HepG2 (cell line): ENCODE results near the gene ACOT9. TPM values are rescaled to one million over a fixed set of nuclear protein-coding genes. Genes with fewer than 3 reads are reported as not detected.

Experiments used
- ATAD3A ChIP-seq: sonication (generic); formaldehyde crosslinking; IDR thresholded peaks from 2 replicates; pipeline ENCODE4 v1.4.0; 2020; ENCODE audit warnings: missing genetic modification reagents
- BATF2 ChIP-seq: sonication (generic); formaldehyde crosslinking; IDR thresholded peaks from 2 replicates; pipeline ENCODE4 v1.8.0; 2022; ENCODE audit warnings: mild to moderate bottlenecking, missing genetic modification reagents, moderate library complexity
- MED8 ChIP-seq: sonication (generic); formaldehyde crosslinking; IDR thresholded peaks from 2 replicates; pipeline ENCODE4 v1.8.1; 2023; ENCODE audit warnings: mild to moderate bottlenecking, missing genetic modification reagents; ENCODE audit not compliant: insufficient replicate concordance
- NFE2 ChIP-seq: sonication (generic); formaldehyde crosslinking; IDR thresholded peaks from 2 replicates; pipeline ENCODE4 v1.4.0; 2020; ENCODE audit warnings: missing genetic modification reagents
- NONO ChIP-seq, 2 experiments: fragments of 450-650 bp in 1 of 2; sonication (generic) in 1 of 2; formaldehyde crosslinking in 1 of 2; IDR thresholded peaks in 1 of 2; conservative IDR thresholded peaks in 1 of 2; 2 replicates each; pipeline versions ENCODE4 v1.6.1 to v1.8.0; 2017 to 2022; ENCODE audit warnings: mild to moderate bottlenecking in 1 of 2, missing genetic modification reagents in 1 of 2, moderate library complexity in 1 of 2
- NR0B2 ChIP-seq: sonication (generic); formaldehyde crosslinking; IDR thresholded peaks from 2 replicates; pipeline ENCODE4 v1.4.0; 2020; ENCODE audit warnings: mild to moderate bottlenecking, missing genetic modification reagents
- PHF8 ChIP-seq: sonication (generic); formaldehyde crosslinking; IDR thresholded peaks from 2 replicates; pipeline ENCODE4 v1.5.0; 2020; ENCODE audit warnings: missing genetic modification reagents
- RELA ChIP-seq: sonication (generic); formaldehyde crosslinking; IDR thresholded peaks from 2 replicates; pipeline ENCODE4 v1.4.0; 2020; ENCODE audit warnings: missing genetic modification reagents
- REPIN1 ChIP-seq: sonication (generic); formaldehyde crosslinking; IDR thresholded peaks from 2 replicates; pipeline ENCODE4 v1.8.0; 2022; ENCODE audit warnings: missing genetic modification reagents, low read depth, mild to moderate bottlenecking, borderline replicate concordance
- YY1 ChIP-seq: IDR thresholded peaks from 2 replicates; pipeline ENCODE4 v1.6.1; 2011; ENCODE audit warnings: low read length, low read depth, moderate library complexity, mild to moderate bottlenecking; ENCODE audit not compliant: insufficient read depth, insufficient replicate concordance
- ZNF260 ChIP-seq: sonication (generic); formaldehyde crosslinking; IDR thresholded peaks from 2 replicates; pipeline ENCODE4 v1.4.0; 2020; ENCODE audit warnings: missing genetic modification reagents, low read depth, mild to moderate bottlenecking, borderline replicate concordance
- ZNF263 ChIP-seq: sonication (generic); formaldehyde crosslinking; IDR thresholded peaks from 2 replicates; pipeline ENCODE4 v1.4.0; 2020; ENCODE audit warnings: missing genetic modification reagents
- ZNF276 ChIP-seq: sonication (generic); formaldehyde crosslinking; IDR thresholded peaks from 2 replicates; pipeline ENCODE4 v1.4.0; 2020; ENCODE audit warnings: mild to moderate bottlenecking, low read depth, missing genetic modification reagents
- ZNF282 ChIP-seq: fragments of 450-650 bp; IDR thresholded peaks from 2 replicates; pipeline ENCODE4 v1.6.1; 2018; ENCODE audit not compliant: partially characterized antibody
- ZNF557 ChIP-seq: sonication (generic); formaldehyde crosslinking; IDR thresholded peaks from 2 replicates; pipeline ENCODE4 v1.4.0; 2020; ENCODE audit warnings: missing genetic modification reagents
- ZNF687 ChIP-seq: sonication (generic); formaldehyde crosslinking; IDR thresholded peaks from 2 replicates; pipeline ENCODE4 v1.5.1; 2020; ENCODE audit warnings: mild to moderate bottlenecking, missing genetic modification reagents, moderate library complexity
- ZUFSP ChIP-seq: sonication (generic); formaldehyde crosslinking; IDR thresholded peaks from 2 replicates; pipeline ENCODE4 v1.9.0; 2021; ENCODE audit warnings: missing genetic modification reagents, mild to moderate bottlenecking, borderline replicate concordance
- polyA plus RNA-seq, 8 experiments: library from polyadenylated mRNA; depleted of rRNA in 3 of 8; stranded (reverse) in 7 of 8; unstranded in 1 of 8; fragments of >200 nt; fragmentation: Illumina TruSeq in 4 of 8; extraction: Trizol in 4 of 8; gene quantifications; 2 replicates each; pipeline versions ENCODE4 v1.2.1 to v1.2.3, GENCODE V29; 2011 to 2016; ENCODE audit warnings: low read depth in 4 of 8, missing spikeins in 1 of 8, mixed read lengths in 1 of 8; ENCODE audit not compliant: insufficient read depth in 1 of 8
- total RNA-seq, 5 experiments: library from RNA; depleted of rRNA; stranded (reverse); fragments of >200 nt; fragmentation: Illumina TruSeq; extraction: Trizol; gene quantifications; 2 replicates each; pipeline ENCODE4 v1.2.3, GENCODE V29; 2016; ENCODE audit warnings: low read depth in 1 of 5

Gene ACOT9
- total and polyA plus RNA-seq, 2 of the 13 experiments (the other 11 are each of a cell fraction or from before 2014, with no cell fraction given), result 33.3 to 36.9 TPM

GRCh38 chrX:23667239-23668177, 75.6 kb downstream of the ACOT9 start, which contains the start of gene PRDX4 (continued):
- TF ChIP-seq NR0B2 (CRISPR knock-in tag) (0 out of 2 replicates have a peak, but pooled peaks have one; percentile 50), ZNF687 (peak; percentile 95), NFE2 (CRISPR knock-in tag) (no peak), ATAD3A (no peak), RELA (CRISPR knock-in tag) (no peak), PHF8 (CRISPR knock-in tag) (peak; percentile 86), REPIN1 (peak; percentile 52; the same call in 1 of the 2 replicates), NONO (IDR thresholded peaks at IDR 0.05) (no peak), NONO (CRISPR knock-in tag; conservative IDR thresholded peaks at IDR 0.05) (peak; percentile 73), MED8 (CRISPR knock-in tag) (no peak), ZNF260 (CRISPR knock-in tag) (no peak), BATF2 (CRISPR knock-in tag) (peak; percentile 88; the same call in 1 of the 2 replicates), ZNF282 (no peak), YY1 (peak; percentile 49), ZNF263 (CRISPR knock-in tag) (no peak), ZNF557 (CRISPR knock-in tag) (no peak), ZNF276 (CRISPR knock-in tag) (no peak), ZUFSP (CRISPR knock-in tag) (no peak)
